RPMI8226 (cell line): ENCODE data around the gene SCAI.
"Not testable (repeated sequence)": the region's sequence is repeated elsewhere in the genome, so short reads cannot be mapped to it uniquely, and the experiment has no call there.

Experiments
- DNase-seq: peaks from one replicate; pipeline ENCODE4 v3.0.0-alpha.2; 2015

The SCAI gene

GRCh38 chr9:125143377-125144090 lies at the start of gene SCAI:
Gene SCAI (minus strand): TSS chr9:125143528. CDS start chr9:125143437, 91 bp downstream.
- DNase-seq = peak; percentile 100

GRCh38 chr9:125190361-125190801 lies 47.1 kb upstream of the SCAI start:
- peak; percentile 23 for DNase-seq

- DNase-seq = peak; percentile 99
Measured at GRCh38 chr9:125189361-125190289, 46.3 kb upstream of the SCAI start, which contains the start of gene PPP6C. Gene PPP6C (minus strand): TSS chr9:125189803. CDS start chr9:125189718, 85 bp downstream.

GRCh38 chr9:125189011-125189360 lies 45.7 kb upstream of the SCAI start:
- peak; percentile 35 for DNase-seq

DNA sequence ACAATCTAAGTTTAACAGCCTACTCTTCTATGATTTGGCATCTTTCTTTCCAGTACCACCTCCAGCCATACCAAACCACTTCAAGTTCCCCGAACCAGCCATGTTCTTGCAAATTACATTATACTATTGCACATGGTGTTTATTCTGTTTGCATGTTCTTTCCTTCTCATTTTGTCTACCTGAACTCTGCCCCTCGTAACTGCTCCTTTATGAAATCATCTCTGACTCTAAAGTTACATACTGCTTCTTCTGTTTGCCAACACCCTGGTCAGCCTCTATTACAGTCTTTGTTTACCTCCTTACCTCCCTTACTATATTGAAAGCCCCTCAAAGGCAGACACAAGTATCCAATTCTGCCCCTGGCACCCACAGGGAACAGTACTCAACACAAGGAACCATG lies 40.2 kb upstream of the SCAI start:
- DNase-seq = no peak

DNA sequence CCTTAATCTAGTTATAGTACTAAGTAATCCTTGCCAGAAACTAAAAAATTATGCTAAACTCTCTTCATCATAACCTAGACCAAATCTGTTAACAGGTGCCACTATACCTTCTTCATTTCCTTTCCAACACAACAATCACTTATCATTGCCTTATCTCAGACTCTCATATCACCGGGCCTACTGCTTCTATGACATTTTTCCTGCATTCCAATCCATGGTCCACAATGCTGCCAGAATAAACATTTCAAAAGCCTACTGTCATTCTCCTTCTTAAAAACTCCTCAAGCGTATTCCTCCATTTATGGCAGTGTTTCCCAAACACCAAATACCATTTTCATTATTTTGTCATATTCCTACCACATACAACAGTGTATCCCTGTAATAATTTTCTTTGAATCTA lies 39.7 kb upstream of the SCAI start:
- DNase-seq = no peak

DNA sequence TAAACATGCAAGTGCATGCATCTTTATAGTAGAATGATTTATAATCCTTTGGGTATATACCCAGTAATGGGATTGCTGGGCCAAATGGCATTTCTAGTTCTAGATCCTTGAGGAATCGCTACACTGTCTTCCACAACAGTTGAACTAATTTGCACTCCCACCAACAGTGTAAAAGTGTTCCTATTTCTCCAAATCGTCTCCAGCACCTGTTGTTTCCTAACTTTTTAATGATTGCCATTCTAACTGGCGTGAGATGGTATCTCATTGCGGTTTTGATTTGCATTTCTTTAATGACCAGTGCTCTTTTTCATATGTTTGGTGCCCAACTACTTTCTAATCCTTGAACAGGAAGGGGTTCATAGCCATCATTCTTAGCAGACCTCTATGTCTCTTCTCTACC lies 38.4 kb upstream of the SCAI start:
- DNase-seq = not testable (repeated sequence)

DNA sequence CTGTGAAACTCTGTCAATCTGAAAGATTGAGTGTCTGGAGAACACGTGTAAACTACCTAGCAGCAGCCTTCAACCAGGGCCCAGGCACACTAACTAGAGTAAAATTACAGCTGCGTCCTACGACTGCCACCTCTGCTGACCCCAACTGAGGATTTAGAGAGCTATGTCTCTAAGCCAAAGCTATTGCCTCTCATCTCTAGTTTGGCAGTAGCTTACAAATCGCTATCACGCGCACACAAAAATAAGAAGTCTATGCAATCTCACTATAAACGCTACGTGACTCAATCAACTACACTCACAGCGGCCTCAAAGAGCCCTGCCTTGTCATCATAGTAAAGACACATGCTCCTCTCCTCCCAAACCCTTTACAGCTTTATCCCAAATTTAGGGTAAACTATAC lies 37.5 kb upstream of the SCAI start:
- no peak for DNase-seq

DNA sequence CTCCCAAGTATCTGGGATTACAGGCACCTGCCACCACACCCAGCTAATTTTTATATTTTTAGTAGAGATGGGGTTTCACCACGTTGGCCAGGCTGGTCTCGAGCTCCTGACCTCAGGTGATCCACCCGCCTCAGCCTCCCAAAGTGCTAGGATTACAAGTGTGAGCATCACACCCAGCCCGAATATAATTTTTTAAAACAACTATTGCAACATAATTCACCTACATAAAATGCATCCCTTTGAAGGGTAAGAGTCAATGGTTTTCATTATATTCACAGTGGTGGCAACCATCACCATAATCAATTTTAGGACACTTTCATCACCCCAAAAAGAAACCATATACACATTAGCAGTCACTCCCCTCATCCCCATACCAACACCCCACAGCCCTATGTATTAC lies 36.4 kb upstream of the SCAI start:
- DNase-seq = not testable (repeated sequence)

DNA sequence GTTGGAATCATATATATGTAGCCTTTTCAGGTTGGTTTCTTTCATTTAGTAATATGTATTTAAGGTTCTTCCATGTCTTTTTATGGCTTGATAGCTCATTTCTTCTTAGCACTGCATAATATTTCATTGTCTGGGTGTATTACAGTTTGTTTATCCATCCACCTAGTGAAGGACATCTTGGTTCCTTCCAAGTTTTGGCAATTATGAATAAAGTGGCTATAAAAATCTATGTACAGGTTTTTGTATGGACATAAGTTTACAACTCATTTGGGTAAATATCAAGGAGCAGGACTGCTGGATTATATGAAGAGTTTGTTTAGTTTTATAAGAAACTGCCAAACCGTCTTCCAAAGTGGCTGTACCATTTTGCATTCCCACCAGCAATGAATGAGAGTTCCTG lies 34.6 kb upstream of the SCAI start:
- no peak for DNase-seq

DNA sequence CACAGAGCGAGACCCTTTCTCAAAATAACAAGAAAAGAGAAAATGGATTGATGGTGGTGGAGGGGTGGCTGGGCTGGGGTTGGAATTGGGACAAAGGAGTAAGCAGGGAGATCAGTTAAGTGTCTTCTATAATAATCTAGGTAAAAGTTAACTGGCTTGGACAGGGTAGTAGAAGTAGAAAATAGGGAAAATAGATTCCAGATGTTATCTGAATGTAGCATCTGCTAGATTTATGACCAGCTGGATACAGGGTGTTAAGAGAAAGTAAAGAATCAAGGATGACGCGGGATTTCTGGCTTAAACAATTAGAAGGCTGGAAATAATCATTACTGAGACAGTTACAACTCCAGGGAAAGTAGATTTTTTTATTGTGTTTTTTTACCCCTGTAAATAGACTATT lies 33.3 kb upstream of the SCAI start:
- no peak for DNase-seq

- no peak for DNase-seq
Measured at GRCh38 chr9:125172031-125172755, 28.9 kb upstream of the SCAI start.

DNA sequence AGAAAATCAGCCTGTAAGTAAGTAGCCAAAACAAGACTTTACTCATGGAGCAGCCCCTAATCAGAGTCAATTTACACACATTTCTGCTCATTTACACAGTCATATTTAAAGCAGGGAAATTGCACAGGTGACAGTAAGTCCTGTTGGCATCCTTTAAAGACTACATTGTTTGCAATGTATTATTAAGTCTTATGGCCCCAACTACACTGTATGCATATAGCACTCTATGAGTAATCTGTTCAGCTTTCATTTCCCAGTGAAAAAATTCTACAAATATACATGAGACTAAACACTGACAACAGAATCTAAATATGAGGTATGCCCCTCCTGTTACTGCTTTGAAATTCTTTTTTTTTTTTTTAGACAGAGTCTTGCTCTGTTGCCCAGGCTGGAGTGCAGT lies 26.6 kb upstream of the SCAI start:
- no peak for DNase-seq

- DNase-seq = no peak
Measured at GRCh38 chr9:125166762-125167161, 23.4 kb upstream of the SCAI start.

DNA sequence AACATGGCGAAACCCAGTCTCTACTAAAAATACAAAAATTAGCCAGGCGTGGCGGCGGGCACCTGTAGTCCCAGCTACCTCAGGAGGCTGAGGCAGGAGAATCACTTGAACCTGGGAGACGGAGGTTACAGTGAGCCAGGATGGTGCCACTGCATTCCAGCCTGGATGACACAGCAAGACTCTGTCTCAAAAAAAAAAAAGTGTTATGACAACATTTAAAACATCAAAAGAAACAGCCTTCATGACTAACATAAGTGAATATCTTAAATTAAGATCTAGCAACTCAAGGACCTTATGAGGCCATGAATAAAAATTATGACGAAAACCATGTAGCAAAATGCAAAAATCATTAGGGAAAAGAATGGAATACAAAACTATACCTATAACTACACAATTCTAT lies 19.6 kb upstream of the SCAI start:
- not testable (repeated sequence) for DNase-seq

DNA sequence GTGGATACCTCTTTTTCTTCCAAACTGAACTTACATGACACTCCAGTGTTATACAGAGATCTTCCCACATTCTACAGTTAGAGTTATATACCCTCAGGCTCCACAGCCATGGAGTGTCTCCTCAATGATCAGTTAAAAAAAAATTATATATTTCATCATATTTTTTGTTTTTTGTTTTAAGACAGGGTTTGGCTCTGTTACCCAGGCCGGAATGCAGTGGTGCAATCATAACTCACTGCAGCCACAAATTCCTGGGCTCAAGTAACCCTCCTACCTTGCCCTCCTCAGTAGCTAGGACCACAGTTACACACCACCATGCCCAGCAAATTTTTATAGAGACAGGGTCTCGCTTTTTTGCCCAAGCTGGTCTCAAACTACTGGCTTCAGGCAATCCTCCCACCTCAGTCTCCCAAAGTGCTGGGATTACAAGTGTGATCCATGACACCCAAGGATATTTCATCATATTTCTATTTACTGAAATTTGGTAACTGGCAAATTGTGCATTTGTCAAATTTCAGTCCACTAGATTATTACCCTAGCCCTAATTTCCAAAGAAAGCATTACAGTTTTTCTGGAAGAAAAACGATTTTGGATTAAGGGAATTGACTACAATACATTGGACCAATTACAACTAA lies 18.1 kb upstream of the SCAI start:
- DNase-seq = no peak

- no peak for DNase-seq
Measured at GRCh38 chr9:125160750-125161149, 17.4 kb upstream of the SCAI start.

DNA sequence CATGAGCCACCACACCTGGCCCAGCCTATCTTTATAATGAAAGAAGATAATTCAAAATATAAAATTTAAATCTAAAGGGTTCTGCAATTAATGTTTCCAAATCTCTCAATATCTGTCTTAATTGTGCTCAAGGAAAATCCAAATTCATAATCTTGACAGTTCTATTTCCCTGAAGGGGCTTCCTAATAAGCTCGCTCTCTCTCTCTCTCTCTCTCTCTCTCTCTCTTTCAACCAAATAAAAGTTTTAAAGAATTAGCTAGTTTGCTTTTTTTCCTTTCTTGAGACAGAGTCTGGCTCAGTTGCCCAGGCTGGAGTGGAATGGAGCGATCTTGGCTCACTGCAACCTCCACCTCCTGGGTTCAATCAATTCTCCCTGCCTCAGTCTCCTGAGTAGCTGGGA lies 13.2 kb upstream of the SCAI start:
- no peak for DNase-seq

DNA sequence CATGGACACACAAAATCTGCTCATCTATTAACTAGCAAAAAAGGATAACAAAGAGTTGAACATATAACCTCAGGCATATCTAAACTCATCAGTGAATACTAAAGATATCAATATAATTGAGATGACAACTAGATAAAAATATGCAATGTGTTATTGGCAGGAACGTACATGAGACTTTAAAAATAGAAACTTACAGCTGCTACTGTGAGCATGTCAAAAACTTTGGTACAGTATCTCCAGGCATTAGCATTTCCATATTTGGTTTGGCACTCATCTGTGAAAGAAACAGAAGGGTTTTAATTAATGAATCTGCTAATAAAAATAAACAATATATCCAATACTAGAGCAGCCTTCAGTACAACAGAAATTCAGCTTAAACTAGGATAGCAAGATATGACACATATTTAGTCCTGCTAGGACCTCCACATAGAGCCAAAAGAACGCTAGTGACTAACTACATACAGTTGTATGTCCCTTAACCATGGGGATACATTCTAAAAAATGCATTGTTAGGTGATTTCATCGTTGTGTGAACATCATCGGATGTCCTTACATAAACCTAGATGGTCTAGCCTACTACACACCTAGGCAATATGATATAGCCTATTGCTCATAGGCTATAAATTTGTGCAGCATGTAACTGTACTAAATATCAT lies 10.5 kb upstream of the SCAI start:
- no peak for DNase-seq

DNA sequence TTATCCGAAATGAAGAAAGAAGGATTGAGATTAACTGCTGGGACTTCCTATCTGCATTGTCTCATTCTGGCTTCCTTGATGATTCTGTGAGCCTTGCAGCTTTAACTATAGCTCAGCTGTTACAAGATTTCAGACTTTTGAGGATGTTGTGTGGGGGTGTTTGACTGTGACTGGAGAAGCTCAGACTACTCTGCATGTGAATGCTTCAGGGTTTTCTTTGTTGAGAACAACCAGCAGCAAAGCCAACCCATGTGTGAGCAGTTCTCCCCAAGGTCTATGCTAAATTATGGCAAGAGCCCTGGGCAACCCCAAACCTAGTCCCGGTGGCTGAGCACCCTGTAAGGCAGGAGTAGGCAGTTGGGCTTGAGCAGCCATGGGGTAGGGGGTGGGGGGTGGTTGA lies 8.4 kb upstream of the SCAI start:
- DNase-seq = no peak

DNA sequence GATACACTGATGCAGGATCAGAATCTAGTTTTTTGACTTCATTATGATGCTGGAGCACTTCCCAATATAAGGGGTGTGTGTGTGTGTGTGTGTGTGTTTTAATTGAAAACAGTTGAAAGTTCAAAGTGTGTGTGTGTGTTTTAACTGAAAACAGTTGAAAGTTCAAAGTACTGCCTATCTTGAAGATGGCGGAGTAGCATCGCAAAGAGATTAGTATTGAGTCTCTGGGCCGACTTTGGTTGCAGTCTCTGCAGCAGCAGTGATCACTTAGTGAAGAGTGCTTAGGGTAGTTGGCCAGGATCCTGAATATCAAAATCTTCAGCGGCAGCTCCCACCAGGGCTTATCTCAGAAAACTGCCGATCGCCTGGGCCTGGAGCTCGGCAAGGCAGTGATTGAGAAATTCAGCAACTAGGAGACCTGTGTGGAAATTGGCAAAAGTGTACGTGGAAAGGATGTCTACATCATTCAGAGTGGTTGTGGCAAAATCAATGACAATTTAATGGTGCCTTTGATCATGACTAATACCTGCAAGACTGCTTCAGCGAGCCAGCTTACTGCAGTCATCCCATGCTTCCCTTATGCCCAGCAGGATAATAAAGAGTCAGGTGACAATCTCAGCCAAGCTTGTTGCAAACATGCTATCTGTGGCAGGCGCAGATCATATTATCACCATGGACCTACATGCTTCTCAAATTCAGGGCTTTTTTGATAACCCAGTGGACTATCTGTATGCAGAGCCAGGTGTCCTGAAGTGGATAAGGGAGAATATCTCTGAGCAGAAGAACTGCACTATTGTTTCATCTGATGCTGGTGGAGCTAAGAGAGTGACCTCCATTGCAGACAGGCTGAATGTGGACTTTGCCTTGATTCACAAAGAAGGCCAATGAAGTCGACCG lies 7.3 kb upstream of the SCAI start:
- no peak for DNase-seq
